Ectodermal cell (in vitro differentiated cells): ENCODE results near the gene NRTN.

ENCODE experiments used
- H3K27ac ChIP-seq: 2 replicates; pipeline ENCODE4 v1.7.0; 2013; ENCODE audit warnings: mild to moderate bottlenecking, low read depth, low read length; ENCODE audit not compliant: insufficient read depth, poor library complexity, severe bottlenecking
- H3K27me3 ChIP-seq: 2 replicates; pipeline ENCODE4 v1.7.0; 2013; ENCODE audit warnings: mild to moderate bottlenecking, low read length; ENCODE audit not compliant: insufficient read depth, control insufficient read depth, poor library complexity, severe bottlenecking
- H3K36me3 ChIP-seq: one replicate; pipeline ENCODE4 v1.7.0; 2013; ENCODE audit warnings: low read length; ENCODE audit not compliant: control insufficient read depth, insufficient read depth
- H3K4me1 ChIP-seq: one replicate; pipeline ENCODE4 v1.7.0; 2013; ENCODE audit warnings: low read length; ENCODE audit not compliant: control insufficient read depth, insufficient read depth
- H3K4me3 ChIP-seq: 2 replicates; pipeline ENCODE4 v1.7.0; 2013; ENCODE audit warnings: low read depth, low read length, control low read depth; ENCODE audit not compliant: insufficient read depth
- H3K9me3 ChIP-seq: 2 replicates; pipeline ENCODE4 v1.7.0; 2013; ENCODE audit warnings: mild to moderate bottlenecking, low read length, moderate library complexity; ENCODE audit not compliant: control insufficient read depth
- WGBS, 2 experiments: methylation state at CpG; one replicate each; pipeline ENCODE4 v1.1.7; 2013; ENCODE audit warnings: missing lambda C conversion rate in 2 of 2; 5-methylcytosine and 5-hydroxymethylcytosine counted together

The NRTN gene

GRCh38 chr19:5817218-5817617, 12.4 kb downstream of the NRTN start:
- Histone ChIP-seq H3K36me3 (no peaks in the 10 kb centered on the region), H3K27me3 (no peaks in the 10 kb centered on the region), H3K4me3 (no peak overlapping the region), H3K9me3 (no peaks in the 10 kb centered on the region), H3K4me1 (no peaks in the 10 kb centered on the region), H3K27ac (no peak overlapping the region)
- 90 to 93% methylated on average over 2 of the region's 2 CpGs for WGBS, 2 experiments

DNA sequence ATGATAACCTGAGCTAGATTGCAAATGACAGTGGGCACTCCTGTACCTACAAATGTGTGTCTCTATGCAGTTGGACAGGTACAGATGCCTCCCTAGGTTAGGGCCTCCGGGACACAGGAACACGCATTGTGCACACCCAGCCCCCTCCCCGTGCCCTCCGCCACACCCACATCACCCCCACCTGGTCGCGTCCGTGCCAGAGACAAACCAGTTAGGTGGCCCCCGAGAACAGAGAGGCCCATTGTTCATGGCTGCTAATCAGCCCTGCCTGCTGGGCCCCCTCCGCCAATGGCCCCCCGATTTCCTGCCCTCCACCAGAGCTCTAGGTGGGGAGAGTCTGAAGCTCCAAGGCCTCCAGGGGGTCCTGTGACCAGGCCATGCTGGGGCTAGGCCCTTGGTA, 13.7 kb downstream of the NRTN start:
- H3K36me3 ChIP-seq: no peaks in the 10 kb centered on the region
- WGBS, 2 experiments: 89 to 93% methylated on average over 10 of the region's 10 CpGs

GRCh38 chr19:5820785-5821184, 15.9 kb downstream of the NRTN start:
- Histone ChIP-seq H3K4me1 (no peaks in the 10 kb centered on the region), H3K27me3 (no peaks in the 10 kb centered on the region), H3K9me3 (no peaks in the 10 kb centered on the region), H3K27ac (no peak overlapping the region), H3K4me3 (no peak overlapping the region), H3K36me3 (no peaks in the 10 kb centered on the region)
- WGBS, 2 experiments: 79 to 82% methylated on average over 6 of the region's 6 CpGs

More for the DNA sequence above, 13.7 kb downstream of the NRTN start:
- no peaks in the 10 kb centered on the region for H3K9me3 ChIP-seq
- H3K4me1 ChIP-seq: no peaks in the 10 kb centered on the region
- no peak overlapping the region for H3K4me3 ChIP-seq
- no peak overlapping the region for H3K27ac ChIP-seq
- H3K27me3 ChIP-seq: no peaks in the 10 kb centered on the region

DNA sequence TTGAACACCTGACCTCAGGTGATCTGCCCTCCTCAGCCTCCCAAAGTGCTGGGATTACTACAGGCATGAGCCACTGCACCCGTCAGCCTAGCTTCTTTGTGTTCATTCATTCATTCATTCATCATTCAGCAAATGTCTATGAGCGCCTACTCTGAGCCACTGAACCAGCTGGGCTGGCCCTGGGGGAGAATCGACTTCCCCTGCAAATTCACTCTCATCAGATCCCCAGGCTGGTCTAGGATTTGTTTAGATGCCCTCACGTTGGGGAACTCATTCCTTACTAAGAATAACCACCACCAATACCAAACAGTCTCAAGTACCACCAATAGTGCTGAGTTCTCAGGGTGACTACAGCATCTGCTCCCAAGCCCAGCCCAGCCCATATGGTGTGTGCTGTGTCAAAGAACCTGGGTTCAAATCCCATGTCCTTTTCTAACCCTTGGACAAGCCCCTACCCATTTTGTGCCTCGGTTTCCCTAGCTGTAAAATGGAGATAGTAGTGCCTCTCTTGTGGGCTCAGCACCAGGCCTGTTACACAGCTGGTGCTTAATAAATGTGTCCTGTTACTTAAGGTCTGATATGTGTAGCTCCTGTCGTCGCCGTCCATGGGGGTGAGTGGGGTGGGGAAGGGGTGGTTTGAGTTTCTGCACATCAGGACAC, 16.8 kb downstream of the NRTN start:
- no peaks in the 10 kb centered on the region for H3K36me3 ChIP-seq
- no peaks in the 10 kb centered on the region for H3K9me3 ChIP-seq
- peaks cover 4% of the 10 kb centered on the region for H3K4me1 ChIP-seq
- H3K27me3 ChIP-seq: no peaks in the 10 kb centered on the region
- H3K4me3 ChIP-seq: no peak overlapping the region
- no peak overlapping the region for H3K27ac ChIP-seq
- WGBS, 2 experiments: 85 to 88% methylated on average over 8 of the region's 8 CpGs

GRCh38 chr19:5822181-5822844, 17.4 kb downstream of the NRTN start:
- whole genome bisulfite sequencing, 2 experiments: 88% methylated on average over 30 of the region's 30 CpGs
- Histone ChIP-seq H3K4me1 (peaks cover 5% of the 10 kb centered on the region), H3K9me3 (no peaks in the 10 kb centered on the region), H3K27me3 (no peaks in the 10 kb centered on the region), H3K36me3 (no peaks in the 10 kb centered on the region), H3K27ac (no peak overlapping the region), H3K4me3 (no peak overlapping the region)

DNA sequence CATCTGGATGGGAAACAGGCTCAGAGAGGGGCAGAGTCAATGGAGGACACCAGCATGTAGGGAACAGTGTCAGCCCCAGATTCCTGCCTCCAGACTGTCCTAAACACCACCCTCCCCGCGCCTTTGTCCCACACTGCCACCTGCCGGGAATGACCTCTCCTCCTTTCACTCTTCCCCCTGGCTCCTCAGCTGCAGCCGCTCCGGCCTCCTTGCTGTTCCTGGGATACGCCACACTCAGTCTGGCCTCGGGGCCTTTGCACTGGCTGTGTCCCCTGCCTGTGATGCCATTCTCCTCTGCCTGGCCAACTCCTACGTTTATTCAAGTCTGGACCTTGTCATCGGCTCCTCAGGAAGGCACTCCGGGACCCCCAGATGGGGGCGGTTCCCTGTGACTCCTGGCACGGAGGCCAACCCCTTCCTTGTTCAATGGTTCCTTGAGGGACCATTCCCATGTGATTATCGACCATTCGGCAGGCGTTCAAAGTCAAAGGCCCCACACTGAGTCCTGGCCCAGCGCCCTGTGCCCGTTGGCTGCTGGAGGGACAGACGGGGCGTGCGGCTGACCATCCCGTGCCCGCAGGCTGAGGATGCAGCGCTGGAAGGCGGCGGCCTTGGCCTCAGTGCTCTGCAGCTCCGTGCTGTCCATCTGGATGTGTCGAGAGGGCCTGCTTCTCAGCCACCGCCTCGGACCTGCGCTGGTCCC, 18.9 kb downstream of the NRTN start:
- no peak overlapping the region for H3K27ac ChIP-seq
- peaks cover 6% of the 10 kb centered on the region for H3K4me1 ChIP-seq
- H3K27me3 ChIP-seq: no peaks in the 10 kb centered on the region
- 85 to 86% methylated on average over 30 of the region's 30 CpGs for WGBS, 2 experiments
- H3K36me3 ChIP-seq: no peaks in the 10 kb centered on the region
- H3K4me3 ChIP-seq: no peak overlapping the region
- H3K9me3 ChIP-seq: no peaks in the 10 kb centered on the region

DNA sequence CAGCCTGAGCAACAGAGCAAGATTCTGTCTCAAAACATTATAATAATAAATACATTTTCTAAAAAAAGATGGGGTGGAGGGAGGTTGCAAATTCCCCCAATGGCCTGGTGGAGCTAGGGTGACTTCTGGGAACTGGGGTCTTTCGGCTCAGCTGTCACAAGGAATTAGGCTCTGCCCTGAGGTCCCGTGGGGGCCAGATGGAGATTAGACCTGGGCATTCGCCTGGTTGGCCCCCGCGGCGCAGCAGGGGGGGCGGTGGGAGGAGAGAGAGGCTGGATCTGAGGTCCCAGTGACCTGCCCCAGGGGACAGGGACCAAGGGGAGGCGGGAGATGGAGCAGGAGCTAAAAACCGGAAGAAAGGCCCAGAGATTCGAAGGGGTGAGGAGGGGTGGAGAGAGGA, 19.9 kb downstream of the NRTN start:
- peaks cover 16% of the 10 kb centered on the region for H3K4me1 ChIP-seq
- H3K36me3 ChIP-seq: no peaks in the 10 kb centered on the region
- no peak overlapping the region for H3K27ac ChIP-seq
- H3K27me3 ChIP-seq: no peaks in the 10 kb centered on the region
- 92 to 93% methylated on average over 10 of the region's 10 CpGs for WGBS, 2 experiments
- H3K9me3 ChIP-seq: no peaks in the 10 kb centered on the region
- H3K4me3 ChIP-seq: no peak overlapping the region

DNA sequence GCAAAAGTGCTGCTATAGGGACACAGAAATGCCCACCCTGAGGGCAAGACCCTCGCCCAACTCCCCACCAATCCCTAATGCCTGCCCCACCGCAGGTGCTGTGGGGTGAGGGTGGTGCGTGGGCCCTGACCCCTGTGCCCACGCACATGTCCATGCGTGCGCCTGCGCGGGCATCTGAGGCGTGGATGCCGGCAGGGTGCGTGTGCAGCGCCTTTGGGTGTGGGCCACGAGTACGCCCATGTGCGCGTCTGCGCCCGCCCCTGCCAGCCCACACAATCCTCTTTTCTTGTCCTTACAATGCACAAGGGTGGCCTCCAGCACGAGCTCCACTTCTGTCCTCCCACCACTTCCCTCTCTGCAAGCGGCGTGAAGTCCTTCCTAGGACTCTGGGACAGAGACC, 20.3 kb downstream of the NRTN start:
- WGBS, 2 experiments: 95 to 96% methylated on average over 21 of the region's 21 CpGs
- Histone ChIP-seq H3K9me3 (no peaks in the 10 kb centered on the region), H3K4me1 (peaks cover 19% of the 10 kb centered on the region), H3K27ac (no peak overlapping the region), H3K36me3 (no peaks in the 10 kb centered on the region), H3K4me3 (no peak overlapping the region), H3K27me3 (no peaks in the 10 kb centered on the region)

DNA sequence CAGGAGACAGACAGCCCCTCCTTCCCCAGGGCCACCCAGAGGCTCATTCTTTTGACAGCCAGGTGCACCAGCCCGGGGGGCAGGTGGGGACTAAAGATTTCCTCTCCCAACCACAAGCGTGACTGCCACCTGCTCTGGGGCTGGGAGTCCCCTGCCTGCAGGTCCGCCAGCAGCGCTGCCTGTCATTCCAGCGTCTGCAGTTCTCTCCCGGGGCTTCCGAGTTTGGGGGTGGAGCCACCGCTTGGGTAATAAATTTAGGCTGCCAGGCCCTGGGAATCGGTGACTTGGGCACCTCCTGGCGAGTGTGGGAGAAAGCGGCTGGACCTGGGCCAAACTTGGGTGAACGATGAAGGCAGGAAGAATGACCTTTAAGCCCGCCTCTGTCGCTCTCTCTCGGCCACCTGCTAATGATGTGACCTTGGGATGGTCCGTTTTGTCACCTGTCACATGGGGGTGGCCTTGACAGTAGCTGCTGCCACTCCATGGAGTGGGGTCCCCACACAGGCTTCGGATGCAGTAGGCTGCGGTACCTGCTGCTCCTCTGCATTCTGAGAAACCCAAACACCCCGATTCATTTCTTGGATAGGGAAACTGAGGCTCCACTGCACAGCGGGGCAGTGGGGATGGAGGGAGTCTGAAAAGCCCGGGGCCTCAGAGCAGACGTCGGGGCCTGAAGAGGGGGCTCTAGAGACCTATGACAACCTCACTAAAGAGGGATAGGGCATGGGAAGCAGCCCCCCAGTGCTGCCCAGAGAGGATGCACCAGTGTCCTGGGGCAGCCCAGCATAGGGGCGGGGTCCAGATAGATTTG, 21.9 kb downstream of the NRTN start:
- H3K4me1 ChIP-seq: peaks cover 19% of the 10 kb centered on the region
- H3K27ac ChIP-seq: no peak overlapping the region
- H3K4me3 ChIP-seq: peak overlapping the region; percentile 74
- no peaks in the 10 kb centered on the region for H3K36me3 ChIP-seq
- no peaks in the 10 kb centered on the region for H3K27me3 ChIP-seq
- H3K9me3 ChIP-seq: no peaks in the 10 kb centered on the region
- WGBS, 2 experiments: 37 to 39% methylated on average over 24 of the region's 24 CpGs
